Upper lobe of left lung (tissue), 6 donors: ENCODE measurements around the gene CSNK1D. TPM values are rescaled to one million over a fixed set of nuclear protein-coding genes. Genes with fewer than 3 reads are reported as not detected.
A peak's percentile ranks its signal among the peaks of the same experiment; 100 is the strongest.

Experiments used
- ATAC-seq, 2 donors: fragments of 200-7000 bp; cut with Tn5 transposase; one replicate each; pipeline ENCODE4 v1.9.1; 2022; ENCODE audit warnings: mild to moderate bottlenecking in 2 of 2, moderate library complexity in 2 of 2; ENCODE audit not compliant: low FRiP score in 2 of 2
- DNase-seq, 2 donors: peaks; one replicate each; pipeline ENCODE4 v3.0.0-alpha.2; 2019 to 2020
- H3K27ac ChIP-seq, 4 donors: fragments of 200-600 bp; sonication (generic); one replicate each; pipeline ENCODE4 v1.5.1; 2016 to 2019
- H3K27me3 ChIP-seq, 4 donors: fragments of 200-600 bp; sonication (generic); one replicate each; pipeline ENCODE4 v1.5.1; 2017 to 2019
- H3K36me3 ChIP-seq, 4 donors: fragments of 200-600 bp; sonication (generic); one replicate each; pipeline ENCODE4 v1.5.1; 2016 to 2019
- H3K4me1 ChIP-seq, 4 donors: fragments of 200-600 bp; sonication (generic); one replicate each; pipeline ENCODE4 v1.5.1; 2018 to 2019
- H3K4me3 ChIP-seq, 4 donors: fragments of 200-600 bp; sonication (generic); one replicate each; pipeline ENCODE4 v1.5.1; 2017 to 2019; ENCODE audit warnings: mild to moderate bottlenecking in 2 of 4, moderate library complexity in 1 of 4
- H3K9me3 ChIP-seq, 4 donors: fragments of 200-600 bp; sonication (generic); one replicate each; pipeline ENCODE4 v1.5.1; 2018 to 2019
- CTCF ChIP-seq, 6 experiments: fragments of 450-650 bp in 4 of 6; fragments of 200-600 bp in 2 of 6; sonication (generic) in 2 of 6; IDR thresholded peaks; one replicate each; pipeline ENCODE4 v1.5.1; 2016 to 2019; ENCODE audit warnings: antibody characterized with exemption in 6 of 6
- EP300 ChIP-seq, 4 donors: sonication (generic); formaldehyde crosslinking; IDR thresholded peaks; one replicate each; pipeline ENCODE4 v1.5.1; 2017; ENCODE audit warnings: antibody characterized with exemption in 4 of 4, control low read depth in 2 of 4
- POLR2A ChIP-seq, 4 donors: fragments of 450-650 bp; IDR thresholded peaks; one replicate each; pipeline ENCODE4 v1.5.1; 2016 to 2017; ENCODE audit warnings: antibody characterized with exemption in 4 of 4, mild to moderate bottlenecking in 2 of 4
- POLR2AphosphoS5 ChIP-seq, 2 donors: sonication (generic); formaldehyde crosslinking; IDR thresholded peaks; one replicate each; pipeline ENCODE4 v1.5.1; 2017; ENCODE audit warnings: antibody characterized with exemption in 2 of 2
- WGBS, 2 donors: methylation state at CpG; one replicate each; pipeline ENCODE4 v1.1.5; 2017 to 2018; 5-methylcytosine and 5-hydroxymethylcytosine counted together
- total RNA-seq, 6 donors: library from RNA; depleted of rRNA in 4 of 6; stranded (reverse); fragments of >200 nt in 4 of 6; gene quantifications; one replicate each; pipeline versions ENCODE4 v1.1.0 to v1.2.1, GENCODE V29; 2016 to 2021
- donor health status: DM: no; HTN: no; CAD: no; lungs with moderate emphysema.
- donor health status: DM: no; HTN: yes; CAD: no; lungs with severe emphysema.

Gene CSNK1D
- total RNA-seq, 6 donors from 2014 or later: 80.6 to 228 (median 152) TPM

GRCh38 chr17:82301300-82301915 is 27.9 kb upstream of the CSNK1D start:
- Histone ChIP-seq H3K27me3 (no peaks in the 10 kb centered on the region), H3K4me3 (no peak overlapping the region), H3K27ac (peak overlapping the region in 1 of 4 donors; percentile 2), H3K4me1 (peaks cover 29 to 34% (median 32%) of the 10 kb centered on the region in 4 donors), H3K9me3 (no peaks in the 10 kb centered on the region), H3K36me3 (no peaks in the 10 kb centered on the region)
- ATAC-seq (no peak), DNase-seq (no peak)
- TF ChIP-seq POLR2AphosphoS5 (IDR thresholded peaks at IDR 0.05) (no peak), CTCF (IDR thresholded peaks at IDR 0.05) (no peak), EP300 (IDR thresholded peaks at IDR 0.05) (no peak), POLR2A (IDR thresholded peaks at IDR 0.05) (no peak)
- 86 to 94% methylated on average over 6 to 12 of the region's 12 CpGs for WGBS, 2 donors

GRCh38 chr17:82300707-82301270 is 27.3 kb upstream of the CSNK1D start:
- ATAC-seq: peak in 1 of 2 donors; percentile 7
- Histone ChIP-seq H3K27me3 (no peaks in the 10 kb centered on the region), H3K4me1 (peaks cover 33 to 37% (median 34%) of the 10 kb centered on the region in 4 donors), H3K27ac (peak overlapping the region in 1 of 4 donors; percentile 2), H3K36me3 (no peaks in the 10 kb centered on the region), H3K9me3 (no peaks in the 10 kb centered on the region), H3K4me3 (no peak overlapping the region)
- DNase-seq: peak; percentile 82 to 93
- 40 to 51% methylated on average over 9 to 18 of the region's 21 CpGs for WGBS, 2 donors
- TF ChIP-seq CTCF (IDR thresholded peaks at IDR 0.05) (peak; percentile 81 to 91 (median 86)), POLR2A (IDR thresholded peaks at IDR 0.05) (no peak), POLR2AphosphoS5 (IDR thresholded peaks at IDR 0.05) (peak in 1 of 2 donors; percentile 47)

- Histone ChIP-seq H3K4me3 (no peak overlapping the region), H3K27ac (no peak overlapping the region), H3K27me3 (no peaks in the 10 kb centered on the region), H3K36me3 (no peaks in the 10 kb centered on the region), H3K4me1 (peaks cover 34 to 42% (median 39%) of the 10 kb centered on the region in 4 donors), H3K9me3 (no peaks in the 10 kb centered on the region)
- 92% methylated on average over 12 to 13 of the region's 13 CpGs for WGBS, 2 donors
- ATAC-seq (no peak), DNase-seq (no peak)
- TF ChIP-seq POLR2AphosphoS5 (IDR thresholded peaks at IDR 0.05) (no peak), CTCF (IDR thresholded peaks at IDR 0.05) (no peak), EP300 (IDR thresholded peaks at IDR 0.05) (no peak), POLR2A (IDR thresholded peaks at IDR 0.05) (no peak)
Observed at GRCh38 chr17:82300228-82300627, 26.7 kb upstream of the CSNK1D start.

- Histone ChIP-seq H3K27me3 (no peaks in the 10 kb centered on the region), H3K36me3 (no peaks in the 10 kb centered on the region), H3K27ac (peak overlapping the region; percentile 98 to 99 (median 99)), H3K4me3 (no peak overlapping the region), H3K9me3 (no peaks in the 10 kb centered on the region), H3K4me1 (peaks cover 40 to 49% (median 43%) of the 10 kb centered on the region in 4 donors)
- WGBS, 2 donors: 89 to 96% methylated on average over 9 to 10 of the region's 10 CpGs
- DNase-seq: no peak
- TF ChIP-seq EP300 (IDR thresholded peaks at IDR 0.05): no peak
- no peak for TF ChIP-seq CTCF (IDR thresholded peaks at IDR 0.05)
- TF ChIP-seq POLR2A (IDR thresholded peaks at IDR 0.05): no peak
- TF ChIP-seq POLR2AphosphoS5 (IDR thresholded peaks at IDR 0.05): no peak
- ATAC-seq: no peak
Observed at GRCh38 chr17:82299452-82299851, 26.0 kb upstream of the CSNK1D start.
